ENCODE data around the gene GSN.

DNA sequence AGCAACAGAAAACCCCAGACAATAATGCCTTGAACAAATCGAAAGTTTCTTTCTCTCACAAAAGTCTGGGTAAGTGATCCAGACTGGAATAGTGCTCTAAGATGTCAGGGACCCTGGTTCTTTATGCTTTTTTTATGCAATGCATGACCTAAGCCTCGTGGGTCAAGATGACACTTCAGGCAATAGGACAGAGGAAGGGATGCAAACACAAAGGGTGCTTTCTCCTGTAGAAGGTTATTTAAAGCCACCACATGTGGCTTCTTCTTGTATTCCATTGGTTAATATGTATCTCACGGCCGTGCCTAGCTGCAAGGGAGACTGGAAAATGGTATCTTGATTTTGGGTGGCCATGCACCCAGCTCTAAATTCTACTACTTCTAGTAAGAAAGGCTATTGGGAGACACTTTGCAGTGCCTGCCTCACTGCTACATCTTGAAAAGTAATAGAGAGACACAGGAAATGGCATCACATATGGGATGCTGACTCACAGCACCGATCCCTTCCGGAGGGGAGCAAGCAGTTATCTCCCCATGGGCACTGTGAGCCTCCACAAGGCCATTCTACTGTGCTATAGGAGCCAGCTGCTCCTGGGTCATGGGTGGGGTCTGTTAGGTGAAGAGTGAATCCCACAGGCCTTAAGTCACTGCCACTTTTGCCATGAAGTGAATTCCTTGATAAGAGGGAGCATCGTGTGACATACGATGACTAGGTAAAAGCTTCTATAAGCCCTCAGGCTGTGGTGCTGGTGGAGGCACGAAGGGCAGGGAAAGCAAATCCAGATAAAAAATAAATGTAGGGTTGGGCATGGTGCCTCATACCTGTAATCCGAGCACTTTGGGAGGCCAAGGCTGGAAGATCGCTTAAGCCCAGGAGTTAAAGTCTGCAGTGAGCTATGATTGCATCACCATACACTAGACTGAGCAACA is 33.8 kb upstream of the GSN start:
- TF ChIP-seq, protein P1, sequence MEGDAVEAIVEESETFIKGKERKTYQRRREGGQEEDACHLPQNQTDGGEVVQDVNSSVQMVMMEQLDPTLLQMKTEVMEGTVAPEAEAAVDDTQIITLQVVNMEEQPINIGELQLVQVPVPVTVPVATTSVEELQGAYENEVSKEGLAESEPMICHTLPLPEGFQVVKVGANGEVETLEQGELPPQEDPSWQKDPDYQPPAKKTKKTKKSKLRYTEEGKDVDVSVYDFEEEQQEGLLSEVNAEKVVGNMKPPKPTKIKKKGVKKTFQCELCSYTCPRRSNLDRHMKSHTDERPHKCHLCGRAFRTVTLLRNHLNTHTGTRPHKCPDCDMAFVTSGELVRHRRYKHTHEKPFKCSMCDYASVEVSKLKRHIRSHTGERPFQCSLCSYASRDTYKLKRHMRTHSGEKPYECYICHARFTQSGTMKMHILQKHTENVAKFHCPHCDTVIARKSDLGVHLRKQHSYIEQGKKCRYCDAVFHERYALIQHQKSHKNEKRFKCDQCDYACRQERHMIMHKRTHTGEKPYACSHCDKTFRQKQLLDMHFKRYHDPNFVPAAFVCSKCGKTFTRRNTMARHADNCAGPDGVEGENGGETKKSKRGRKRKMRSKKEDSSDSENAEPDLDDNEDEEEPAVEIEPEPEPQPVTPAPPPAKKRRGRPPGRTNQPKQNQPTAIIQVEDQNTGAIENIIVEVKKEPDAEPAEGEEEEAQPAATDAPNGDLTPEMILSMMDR (IDR thresholded peaks at IDR 0.05): no peak
- no peak for TF ChIP-seq POLR2AphosphoS5 (IDR thresholded peaks at IDR 0.05; ENCODE audit: insufficient read depth in 1 of 2, low read depth in 1 of 2)

All from vagina (tissue), 2 donors.